ENCODE results near the gene KNOP1. TPM values are rescaled to one million over a fixed set of nuclear protein-coding genes. Genes with fewer than 3 reads are reported as not detected.
A peak's percentile ranks its signal among the peaks of the same experiment; 100 is the strongest.

KNOP1 gene
- polyA plus RNA-seq, 3 donors, result 1.5 to 2.8 (median 2.4) TPM

DNA sequence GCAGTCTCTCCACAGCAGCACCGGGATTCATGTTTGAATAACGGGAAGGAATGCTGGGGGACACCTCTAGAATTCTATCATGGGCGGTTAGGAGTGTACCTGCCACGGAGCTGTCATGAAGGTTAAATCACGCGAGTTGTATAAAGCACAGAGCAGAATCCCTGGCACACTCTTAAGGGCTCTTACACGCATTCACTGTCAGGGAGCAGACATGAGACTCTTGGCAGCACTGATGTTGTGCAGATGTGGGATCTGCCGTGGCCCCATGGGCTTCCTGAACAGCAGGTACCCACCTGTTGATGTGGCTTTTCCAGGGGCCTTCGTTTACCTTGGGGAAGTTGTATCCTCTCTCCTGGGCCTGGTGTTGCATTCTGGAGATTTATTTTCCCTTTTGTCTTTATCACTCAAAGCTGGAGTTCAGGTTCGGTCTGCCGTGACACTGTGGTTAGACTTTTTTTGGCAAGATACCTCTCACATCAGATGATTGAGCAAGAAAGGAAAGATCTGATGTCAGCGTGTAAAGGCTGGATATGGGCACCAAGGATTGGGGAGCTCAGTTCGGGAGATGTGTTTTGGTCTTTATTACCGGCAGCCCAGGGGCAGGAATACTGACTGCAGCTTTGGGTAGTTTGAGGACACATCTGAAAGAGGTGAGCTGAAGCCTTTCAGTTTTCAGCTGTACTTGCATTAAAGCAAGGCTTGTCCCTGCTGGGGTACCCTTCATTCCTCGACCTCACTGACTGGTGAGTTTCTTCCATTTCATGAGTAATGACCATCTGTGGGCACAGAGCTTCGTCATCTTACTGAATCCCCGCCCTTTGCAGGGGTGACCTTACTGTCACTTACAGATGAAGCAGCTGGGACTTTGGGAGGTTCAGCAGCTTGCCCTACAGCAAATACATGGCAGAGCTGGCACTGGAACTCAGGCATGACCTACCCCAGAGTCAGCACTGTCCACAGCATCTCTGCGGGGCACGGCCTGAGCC lies 19.3 kb downstream of the KNOP1 start:
- no peak for DNase-seq
- TF ChIP-seq, protein P1, sequence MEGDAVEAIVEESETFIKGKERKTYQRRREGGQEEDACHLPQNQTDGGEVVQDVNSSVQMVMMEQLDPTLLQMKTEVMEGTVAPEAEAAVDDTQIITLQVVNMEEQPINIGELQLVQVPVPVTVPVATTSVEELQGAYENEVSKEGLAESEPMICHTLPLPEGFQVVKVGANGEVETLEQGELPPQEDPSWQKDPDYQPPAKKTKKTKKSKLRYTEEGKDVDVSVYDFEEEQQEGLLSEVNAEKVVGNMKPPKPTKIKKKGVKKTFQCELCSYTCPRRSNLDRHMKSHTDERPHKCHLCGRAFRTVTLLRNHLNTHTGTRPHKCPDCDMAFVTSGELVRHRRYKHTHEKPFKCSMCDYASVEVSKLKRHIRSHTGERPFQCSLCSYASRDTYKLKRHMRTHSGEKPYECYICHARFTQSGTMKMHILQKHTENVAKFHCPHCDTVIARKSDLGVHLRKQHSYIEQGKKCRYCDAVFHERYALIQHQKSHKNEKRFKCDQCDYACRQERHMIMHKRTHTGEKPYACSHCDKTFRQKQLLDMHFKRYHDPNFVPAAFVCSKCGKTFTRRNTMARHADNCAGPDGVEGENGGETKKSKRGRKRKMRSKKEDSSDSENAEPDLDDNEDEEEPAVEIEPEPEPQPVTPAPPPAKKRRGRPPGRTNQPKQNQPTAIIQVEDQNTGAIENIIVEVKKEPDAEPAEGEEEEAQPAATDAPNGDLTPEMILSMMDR (IDR thresholded peaks at IDR 0.05), result no peak
- no peaks in the 10 kb centered on the region for H3K27me3 ChIP-seq (ENCODE audit: control insufficient read depth in 2 of 2, insufficient read depth in 2 of 2, low read length in 2 of 2)
- H3K4me1 Mint-ChIP-seq, result peaks cover 23% of the 10 kb centered on the region
- H3K36me3 ChIP-seq (replicated peaks in 1 of 2; ENCODE audit: control insufficient read depth in 1 of 2, insufficient read depth in 2 of 2, low read length in 2 of 2), result peaks cover 46 to 77% of the 10 kb centered on the region in 2 donors
- H3K27me3 Mint-ChIP-seq (ENCODE audit: low read depth in 3 of 3), result peaks cover 0 to 3% (median 2%) of the 10 kb centered on the region in 3 donors
- H3K79me2 ChIP-seq (ENCODE audit: insufficient read depth, low read length), result no peaks in the 10 kb centered on the region
- H2AFZ ChIP-seq (ENCODE audit: insufficient read depth, low read depth, low read length, poor library complexity, severe bottlenecking), result no peak overlapping the region
- no peaks in the 10 kb centered on the region for H3K9me3 Mint-ChIP-seq
- WGBS (ENCODE audit: insufficient coverage), result 94% methylated on average over 15 of the region's 19 CpGs
- peak overlapping the region in 3 of 7 donors; percentile 24 to 77 (median 59) for H3K27ac Mint-ChIP-seq
- no peaks in the 10 kb centered on the region for H4K20me1 ChIP-seq (ENCODE audit: insufficient read depth, low read length)
- H3K4me3 ChIP-seq (replicated peaks in 1 of 3; ENCODE audit: low read depth in 2 of 3, low read length in 3 of 3), result no peak overlapping the region
- intact Hi-C loops (cut with micrococcal nuclease), result loop anchor here in 1 of 2 donors (5.0 kb wide), 1 partner anchor 39 kb away; no protein-coding TSS in a partner anchor
- H3K36me3 Mint-ChIP-seq, result peaks cover 65 to 76% of the 10 kb centered on the region in 2 donors
- H3K9me3 ChIP-seq (replicated peaks in 1 of 2; ENCODE audit: control insufficient read depth in 1 of 2, insufficient read depth in 1 of 2, low read length in 2 of 2), result no peaks in the 10 kb centered on the region
- no peak overlapping the region for H3K27ac ChIP-seq (ENCODE audit: low read depth in 1 of 2, low read length in 2 of 2)
- H3K4me1 ChIP-seq (ENCODE audit: control insufficient read depth in 1 of 2, insufficient read depth in 2 of 2, low read length in 2 of 2), result peaks cover 17 to 18% of the 10 kb centered on the region in 2 donors
- no peak overlapping the region for H3K4me3 Mint-ChIP-seq
- H3K9ac ChIP-seq (ENCODE audit: insufficient read depth, low read length, poor library complexity, severe bottlenecking), result no peak overlapping the region
- no peak overlapping the region for H3K4me2 ChIP-seq (replicated peaks; ENCODE audit: extremely low read depth, low read length, poor library complexity, severe bottlenecking)

- Mint-ChIP-seq H3K36me3 (peaks cover 64 to 76% of the 10 kb centered on the region in 2 donors), H3K27me3 (ENCODE audit: low read depth in 3 of 3) (peaks cover 0 to 3% (median 2%) of the 10 kb centered on the region in 3 donors), H3K4me3 (no peak overlapping the region), H3K27ac (peak overlapping the region in 2 of 7 donors; percentile 24 to 77), H3K4me1 (peaks cover 16% of the 10 kb centered on the region), H3K9me3 (no peaks in the 10 kb centered on the region)
- no peak overlapping the region for H2AFZ ChIP-seq (ENCODE audit: insufficient read depth, low read depth, low read length, poor library complexity, severe bottlenecking)
- intact Hi-C loops (cut with micrococcal nuclease), result loop anchor here in 1 of 2 donors (5.0 kb wide), 1 partner anchor 39 kb away; no protein-coding TSS in a partner anchor
- H3K27ac ChIP-seq (ENCODE audit: low read depth in 1 of 2, low read length in 2 of 2), result no peak overlapping the region
- TF ChIP-seq, protein P1 (IDR thresholded peaks at IDR 0.05), result no peak
- peaks cover 44 to 75% of the 10 kb centered on the region in 2 donors for H3K36me3 ChIP-seq (replicated peaks in 1 of 2; ENCODE audit: control insufficient read depth in 1 of 2, insufficient read depth in 2 of 2, low read length in 2 of 2)
- H3K9me3 ChIP-seq (replicated peaks in 1 of 2; ENCODE audit: control insufficient read depth in 1 of 2, insufficient read depth in 1 of 2, low read length in 2 of 2), result no peaks in the 10 kb centered on the region
- H3K79me2 ChIP-seq (ENCODE audit: insufficient read depth, low read length), result no peaks in the 10 kb centered on the region
- H3K9ac ChIP-seq (ENCODE audit: insufficient read depth, low read length, poor library complexity, severe bottlenecking), result no peak overlapping the region
- WGBS (ENCODE audit: insufficient coverage), result 95% methylated on average over 5 of the region's 8 CpGs
- peaks cover 9 to 12% of the 10 kb centered on the region in 2 donors for H3K4me1 ChIP-seq (ENCODE audit: control insufficient read depth in 1 of 2, insufficient read depth in 2 of 2, low read length in 2 of 2)
- no peak for DNase-seq
- no peak overlapping the region for H3K4me3 ChIP-seq (replicated peaks in 1 of 3; ENCODE audit: low read depth in 2 of 3, low read length in 3 of 3)
- no peaks in the 10 kb centered on the region for H3K27me3 ChIP-seq (ENCODE audit: control insufficient read depth in 2 of 2, insufficient read depth in 2 of 2, low read length in 2 of 2)
- no peak overlapping the region for H3K4me2 ChIP-seq (replicated peaks; ENCODE audit: extremely low read depth, low read length, poor library complexity, severe bottlenecking)
- H4K20me1 ChIP-seq (ENCODE audit: insufficient read depth, low read length), result no peaks in the 10 kb centered on the region
Observed at GRCh38 chr16:19697756-19698318, 20.2 kb downstream of the KNOP1 start.
